Measurements from ENCODE around the gene ARMC5.

- TF ChIP-seq, protein P1, sequence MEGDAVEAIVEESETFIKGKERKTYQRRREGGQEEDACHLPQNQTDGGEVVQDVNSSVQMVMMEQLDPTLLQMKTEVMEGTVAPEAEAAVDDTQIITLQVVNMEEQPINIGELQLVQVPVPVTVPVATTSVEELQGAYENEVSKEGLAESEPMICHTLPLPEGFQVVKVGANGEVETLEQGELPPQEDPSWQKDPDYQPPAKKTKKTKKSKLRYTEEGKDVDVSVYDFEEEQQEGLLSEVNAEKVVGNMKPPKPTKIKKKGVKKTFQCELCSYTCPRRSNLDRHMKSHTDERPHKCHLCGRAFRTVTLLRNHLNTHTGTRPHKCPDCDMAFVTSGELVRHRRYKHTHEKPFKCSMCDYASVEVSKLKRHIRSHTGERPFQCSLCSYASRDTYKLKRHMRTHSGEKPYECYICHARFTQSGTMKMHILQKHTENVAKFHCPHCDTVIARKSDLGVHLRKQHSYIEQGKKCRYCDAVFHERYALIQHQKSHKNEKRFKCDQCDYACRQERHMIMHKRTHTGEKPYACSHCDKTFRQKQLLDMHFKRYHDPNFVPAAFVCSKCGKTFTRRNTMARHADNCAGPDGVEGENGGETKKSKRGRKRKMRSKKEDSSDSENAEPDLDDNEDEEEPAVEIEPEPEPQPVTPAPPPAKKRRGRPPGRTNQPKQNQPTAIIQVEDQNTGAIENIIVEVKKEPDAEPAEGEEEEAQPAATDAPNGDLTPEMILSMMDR (IDR thresholded peaks at IDR 0.05), result no peak
- TF ChIP-seq POLR2A (IDR thresholded peaks at IDR 0.05) (no peak), POLR2AphosphoS5 (IDR thresholded peaks at IDR 0.05) (no peak)
Observed at GRCh38 chr16:31428279-31428597, 31.1 kb upstream of the ARMC5 start, which contains the start of gene COX6A2.
